HUES48 (cell line): ENCODE data around the gene RASGRP3.

Experiments
- H3K27ac ChIP-seq: one replicate; pipeline ENCODE4 v1.7.0; 2013; ENCODE audit warnings: low read depth, low read length, inconsistent platforms
- H3K27me3 ChIP-seq: 2 replicates; pipeline ENCODE4 v1.6.1; 2013; ENCODE audit warnings: mild to moderate bottlenecking, low read length; ENCODE audit not compliant: control insufficient read depth, insufficient read depth
- H3K36me3 ChIP-seq: 2 replicates; pipeline ENCODE4 v1.6.1; 2013; ENCODE audit warnings: low read length; ENCODE audit not compliant: control insufficient read depth, insufficient read depth
- H3K4me1 ChIP-seq: 2 replicates; pipeline ENCODE4 v1.6.1; 2013; ENCODE audit warnings: mild to moderate bottlenecking, low read length; ENCODE audit not compliant: control insufficient read depth, insufficient read depth
- H3K4me3 ChIP-seq: 2 replicates; pipeline ENCODE4 v1.5.1; 2013; ENCODE audit warnings: mild to moderate bottlenecking, low read depth, low read length
- H3K9ac ChIP-seq: 2 replicates; pipeline ENCODE4 v1.6.1; 2013; ENCODE audit warnings: mild to moderate bottlenecking, low read depth, low read length, moderate library complexity
- H3K9me3 ChIP-seq: 2 replicates; pipeline ENCODE4 v1.6.1; 2013; ENCODE audit warnings: low read length; ENCODE audit not compliant: control insufficient read depth, insufficient read depth

RASGRP3 gene

DNA sequence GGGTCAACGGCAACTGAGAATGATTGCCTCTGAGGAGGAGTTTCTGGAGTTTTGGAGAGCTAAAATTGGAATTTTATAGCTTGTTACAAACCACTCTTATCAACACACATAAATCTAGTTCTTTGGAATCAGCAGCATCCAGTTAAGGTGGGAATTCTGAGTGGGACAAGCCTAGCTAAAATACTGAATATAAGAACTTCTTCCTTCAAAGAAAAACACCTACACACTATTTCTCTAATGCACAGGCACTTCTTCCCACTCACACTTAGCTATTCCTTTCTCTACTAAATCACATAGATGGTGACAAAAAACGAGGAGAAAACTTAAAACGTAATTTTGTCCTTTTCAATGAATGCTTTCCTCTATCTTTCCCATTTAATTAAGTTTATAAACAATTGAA, 79.2 kb downstream of the RASGRP3 start:
- H3K9me3 ChIP-seq: no peaks in the 10 kb centered on the region
- H3K9ac ChIP-seq: no peak overlapping the region
- H3K36me3 ChIP-seq: no peaks in the 10 kb centered on the region
- no peaks in the 10 kb centered on the region for H3K27me3 ChIP-seq
- H3K4me3 ChIP-seq: no peak overlapping the region
- H3K27ac ChIP-seq: peak overlapping the region; percentile 52
- H3K4me1 ChIP-seq: peaks cover 12% of the 10 kb centered on the region

GRCh38 chr2:33559328-33559727, 82.9 kb downstream of the RASGRP3 start:
- H3K36me3 ChIP-seq: no peaks in the 10 kb centered on the region
- no peaks in the 10 kb centered on the region for H3K9me3 ChIP-seq
- no peak overlapping the region for H3K27ac ChIP-seq
- no peaks in the 10 kb centered on the region for H3K27me3 ChIP-seq
- no peak overlapping the region for H3K9ac ChIP-seq
- H3K4me3 ChIP-seq: no peak overlapping the region
- peaks cover 8% of the 10 kb centered on the region for H3K4me1 ChIP-seq

- Histone ChIP-seq H3K4me3 (no peak overlapping the region), H3K27me3 (no peaks in the 10 kb centered on the region), H3K9ac (no peak overlapping the region), H3K4me1 (peaks cover 7% of the 10 kb centered on the region), H3K27ac (no peak overlapping the region), H3K9me3 (no peaks in the 10 kb centered on the region), H3K36me3 (no peaks in the 10 kb centered on the region)
These were observed 83.6 kb downstream of the RASGRP3 start for GRCh38 chr2:33560017-33560416.

GRCh38 chr2:33561872-33562271, 85.4 kb downstream of the RASGRP3 start:
- H3K36me3 ChIP-seq: no peaks in the 10 kb centered on the region

GRCh38 chr2:33570681-33571080, 94.2 kb downstream of the RASGRP3 start:
- Histone ChIP-seq H3K36me3 (no peaks in the 10 kb centered on the region), H3K27ac (no peak overlapping the region), H3K4me3 (no peak overlapping the region), H3K27me3 (no peaks in the 10 kb centered on the region), H3K9me3 (no peaks in the 10 kb centered on the region), H3K9ac (no peak overlapping the region), H3K4me1 (no peaks in the 10 kb centered on the region)

More at GRCh38 chr2:33561872-33562271, 85.4 kb downstream of the RASGRP3 start:
- Histone ChIP-seq H3K27me3 (no peaks in the 10 kb centered on the region), H3K4me3 (no peak overlapping the region), H3K9ac (no peak overlapping the region), H3K9me3 (no peaks in the 10 kb centered on the region), H3K27ac (no peak overlapping the region), H3K4me1 (no peaks in the 10 kb centered on the region)

GRCh38 chr2:33573657-33574056, 97.2 kb downstream of the RASGRP3 start:
- Histone ChIP-seq H3K4me1 (peaks cover 10% of the 10 kb centered on the region), H3K4me3 (no peak overlapping the region), H3K27ac (no peak overlapping the region), H3K9me3 (no peaks in the 10 kb centered on the region), H3K27me3 (no peaks in the 10 kb centered on the region), H3K9ac (no peak overlapping the region), H3K36me3 (no peaks in the 10 kb centered on the region)

DNA sequence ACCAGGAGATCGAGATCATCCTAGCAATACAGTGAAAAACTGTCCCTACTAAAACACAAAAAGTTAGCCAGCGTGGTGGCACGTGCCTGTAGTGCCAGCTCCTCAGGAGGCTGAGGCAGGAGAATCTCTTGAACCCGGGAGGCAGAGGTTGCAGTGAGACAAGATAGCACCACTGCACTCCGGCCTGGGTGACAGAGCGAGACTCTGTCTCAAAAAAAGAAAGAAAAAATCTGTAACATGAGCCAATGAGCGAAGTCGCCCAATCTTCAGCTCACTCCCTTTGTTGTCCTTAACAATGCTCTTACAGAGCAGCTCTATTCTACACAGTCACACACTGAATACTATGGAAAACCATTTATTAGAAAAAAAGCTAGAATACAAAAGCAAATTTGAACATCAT, 100.6 kb downstream of the RASGRP3 start:
- H3K9ac ChIP-seq: no peak overlapping the region
- H3K36me3 ChIP-seq: no peaks in the 10 kb centered on the region
- no peak overlapping the region for H3K4me3 ChIP-seq
- H3K27ac ChIP-seq: peak overlapping the region; percentile 50
- no peaks in the 10 kb centered on the region for H3K27me3 ChIP-seq
- H3K9me3 ChIP-seq: no peaks in the 10 kb centered on the region
- peaks cover 24% of the 10 kb centered on the region for H3K4me1 ChIP-seq

DNA sequence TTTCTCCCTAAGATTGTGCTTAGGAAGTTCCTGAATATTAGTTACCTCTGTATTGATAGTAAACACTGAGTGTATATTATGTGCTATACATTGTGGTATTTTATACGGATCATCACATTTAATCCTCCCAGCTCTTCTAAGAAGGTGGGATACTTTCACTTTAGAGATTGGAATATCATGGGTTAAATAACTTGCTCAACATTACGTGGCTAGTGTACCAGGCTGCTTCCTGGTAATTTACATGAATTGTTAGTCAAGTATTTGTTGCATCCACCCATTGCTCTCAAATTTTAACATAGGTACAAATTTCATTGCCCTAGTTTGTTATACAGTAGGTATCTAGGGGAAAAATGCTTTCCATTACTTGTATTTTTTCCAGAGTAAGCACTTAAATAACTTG, 101.2 kb downstream of the RASGRP3 start:
- H3K9ac ChIP-seq: no peak overlapping the region
- no peaks in the 10 kb centered on the region for H3K27me3 ChIP-seq
- no peaks in the 10 kb centered on the region for H3K36me3 ChIP-seq
- no peaks in the 10 kb centered on the region for H3K9me3 ChIP-seq
- peak overlapping the region; percentile 50 for H3K27ac ChIP-seq
- H3K4me3 ChIP-seq: no peak overlapping the region
- peaks cover 30% of the 10 kb centered on the region for H3K4me1 ChIP-seq

GRCh38 chr2:33579227-33579626, 102.8 kb downstream of the RASGRP3 start:
- Histone ChIP-seq H3K27me3 (no peaks in the 10 kb centered on the region), H3K27ac (no peak overlapping the region), H3K9ac (no peak overlapping the region), H3K36me3 (0 out of 2 replicates have a peak, but pooled peaks cover 2% of the 10 kb centered on the region), H3K4me1 (peaks cover 42% of the 10 kb centered on the region), H3K4me3 (no peak overlapping the region), H3K9me3 (no peaks in the 10 kb centered on the region)

- Histone ChIP-seq H3K27me3 (no peaks in the 10 kb centered on the region), H3K4me1 (peaks cover 49% of the 10 kb centered on the region), H3K27ac (no peak overlapping the region), H3K9me3 (no peaks in the 10 kb centered on the region), H3K9ac (no peak overlapping the region), H3K4me3 (no peak overlapping the region), H3K36me3 (peaks cover 29% of the 10 kb centered on the region)
These were observed 105.4 kb downstream of the RASGRP3 start for GRCh38 chr2:33581872-33582271.

DNA sequence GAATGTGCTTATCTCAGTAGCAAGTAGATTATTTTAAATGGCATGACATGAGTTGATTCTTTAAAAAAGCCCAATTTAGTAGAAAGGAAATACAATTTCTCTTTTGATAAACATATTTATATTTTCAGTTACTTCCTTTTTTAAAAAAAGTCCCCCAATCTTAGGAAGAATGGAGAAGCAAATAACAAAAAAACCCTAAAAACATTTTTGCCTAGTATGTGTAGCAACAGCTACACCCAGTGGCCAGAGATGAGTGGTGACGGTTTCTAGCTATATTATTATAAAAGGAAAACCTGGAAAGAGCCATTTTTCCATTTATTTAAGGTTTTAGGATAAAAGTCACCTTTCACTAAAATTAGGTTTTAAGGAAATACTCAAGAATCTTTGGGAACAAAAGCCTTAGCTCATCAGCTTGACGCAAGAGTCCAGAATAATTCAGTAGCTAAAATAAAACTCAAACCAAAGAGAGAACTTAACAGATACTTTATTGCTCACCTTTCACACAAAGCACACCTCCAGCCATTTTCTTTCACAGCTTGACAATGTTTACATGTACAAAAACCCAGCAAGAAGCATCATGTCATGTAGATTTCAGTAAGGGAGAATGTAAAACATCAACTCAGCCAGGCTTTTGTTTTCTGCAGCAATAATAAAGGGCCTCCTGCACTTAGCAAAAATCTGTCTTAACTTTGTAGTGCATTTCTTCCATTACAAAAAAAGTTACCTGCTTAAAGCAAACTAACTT, 106.9 kb downstream of the RASGRP3 start:
- Histone ChIP-seq H3K4me3 (peak overlapping the region; percentile 47), H3K4me1 (peaks cover 39% of the 10 kb centered on the region), H3K27me3 (no peaks in the 10 kb centered on the region), H3K9me3 (no peaks in the 10 kb centered on the region), H3K27ac (peak overlapping the region; percentile 83), H3K36me3 (peaks cover 44% of the 10 kb centered on the region), H3K9ac (no peak overlapping the region)
